OCI-LY7 (cell line): ENCODE data around the gene ZFAND4. TPM values are rescaled to one million over a fixed set of nuclear protein-coding genes. Genes with fewer than 3 reads are reported as not detected.
A peak's percentile ranks its signal among the peaks of the same experiment; 100 is the strongest.
"Not testable (repeated sequence)": the region's sequence is repeated elsewhere in the genome, so short reads cannot be mapped to it uniquely, and the experiment has no call there.

Experiments
- BruUV-seq: library from RNA; stranded (reverse); fragments of 400-500 nt; replicated peaks from 2 replicates; lab custom pipeline; 2021; lab: Mats Ljungman, UMichigan
- CTCF ChIA-PET: fragments of 300-600 bp; sonication (Branson Sonifier 250); formaldehyde crosslinking; loops from one replicate; lab custom pipeline; 2022; ENCODE audit warnings: antibody characterized with exemption; ENCODE audit not compliant: unreplicated experiment; lab: Charles Lee
- POLR2A ChIA-PET: fragments of 300-600 bp; sonication (Branson Sonifier 250); formaldehyde crosslinking; loops from one replicate; lab custom pipeline; 2022; ENCODE audit warnings: antibody characterized with exemption; lab: Charles Lee
- DNase-seq: peaks from one replicate; pipeline ENCODE4 v3.0.0-alpha.2; 2015; ENCODE audit warnings: low spot score
- H2AFZ ChIP-seq: fragments of 200-600 bp; sonication (generic), shearing (Covaris generic); 2 replicates; pipeline ENCODE4 v1.6.1; 2014; ENCODE audit warnings: mild to moderate bottlenecking, antibody characterized with exemption, low read length, moderate library complexity
- H3K27ac ChIP-seq: fragments of 200-600 bp; sonication (generic); 2 replicates; pipeline ENCODE4 v1.5.1; 2014; ENCODE audit warnings: mixed run types, low read depth, mild to moderate bottlenecking, moderate library complexity, low read length, inconsistent platforms; ENCODE audit not compliant: poor library complexity, severe bottlenecking
- H3K36me3 ChIP-seq: fragments of 200-600 bp; sonication (generic); 2 replicates; pipeline ENCODE4 v1.6.1; 2014; ENCODE audit warnings: mild to moderate bottlenecking, antibody characterized with exemption, low read length, moderate library complexity, mixed read lengths; ENCODE audit not compliant: insufficient read depth
- H3K4me1 ChIP-seq: fragments of 200-600 bp; sonication (generic); 2 replicates; pipeline ENCODE4 v1.5.1; 2014; ENCODE audit warnings: mild to moderate bottlenecking, low read length; ENCODE audit not compliant: insufficient read depth, poor library complexity, severe bottlenecking
- H3K4me2 ChIP-seq: fragments of 200-600 bp; sonication (generic); 2 replicates; pipeline ENCODE4 v1.6.1; 2014; ENCODE audit warnings: mild to moderate bottlenecking, low read length
- H3K4me3 ChIP-seq: fragments of 200-600 bp; sonication (generic); 2 replicates; pipeline ENCODE4 v1.5.1; 2014; ENCODE audit warnings: mild to moderate bottlenecking, low read depth, low read length; ENCODE audit not compliant: poor library complexity, severe bottlenecking
- H3K79me2 ChIP-seq: fragments of 200-600 bp; sonication (generic); 2 replicates; pipeline ENCODE4 v1.6.1; 2016; ENCODE audit warnings: low read depth, mild to moderate bottlenecking, low read length, moderate library complexity, mixed read lengths; ENCODE audit not compliant: insufficient read depth
- H3K9me2 ChIP-seq: fragments of 200-600 bp; sonication (generic); 2 replicates; pipeline ENCODE4 v1.6.1; 2016; ENCODE audit warnings: mild to moderate bottlenecking, low read length, mixed read lengths; ENCODE audit not compliant: insufficient read depth
- H3K9me3 ChIP-seq: fragments of 200-600 bp; sonication (generic); 2 replicates; pipeline ENCODE4 v1.6.1; 2014; ENCODE audit warnings: mild to moderate bottlenecking, mixed run types, low read length, mixed read lengths
- H4K20me1 ChIP-seq: fragments of 200-600 bp; sonication (generic); 2 replicates; pipeline ENCODE4 v1.6.1; 2014; ENCODE audit warnings: mild to moderate bottlenecking, antibody characterized with exemption, low read length, moderate library complexity, mixed read lengths; ENCODE audit not compliant: insufficient read depth
- CTCF ChIP-seq: fragments of 200-600 bp; sonication (generic); conservative IDR thresholded peaks from 2 replicates; pipeline ENCODE4 v1.5.1; 2014; ENCODE audit warnings: mild to moderate bottlenecking, antibody characterized with exemption, low read length, moderate library complexity, mixed read lengths
- EZH2phosphoT487 ChIP-seq: fragments of 200-600 bp; sonication (generic); IDR thresholded peaks from 2 replicates; pipeline ENCODE4 v1.6.1; 2018; ENCODE audit warnings: low read depth, borderline replicate concordance, mild to moderate bottlenecking, mixed run types, antibody characterized with exemption, low read length, moderate library complexity, mixed read lengths
- intact Hi-C: fragments of 100-400 bp; cut with micrococcal nuclease; formaldehyde crosslinking; loops from one replicate; pipeline ENCODE4 v1.10.0; 2022; ENCODE audit not compliant: unreplicated experiment
- total RNA-seq, 2 experiments: library from RNA; depleted of rRNA in 1 of 2; stranded (reverse); fragments of >200 nt in 1 of 2; shearing (Covaris generic) in 1 of 2; gene quantifications; 2 replicates each; pipeline ENCODE4 v1.2.3, GENCODE V29; 2014 to 2022

The ZFAND4 gene
- total RNA-seq, 2 experiments from 2014 or later = 18.6 to 35.8 TPM

- Histone ChIP-seq H3K4me2 (peak overlapping the region; percentile 76), H4K20me1 (no peaks in the 10 kb centered on the region), H3K9me2 (no peaks in the 10 kb centered on the region), H3K36me3 (peaks cover 37% of the 10 kb centered on the region), H3K9me3 (peaks cover 6% of the 10 kb centered on the region; the same call in 1 of the 2 replicates), H3K4me1 (peaks cover 85% of the 10 kb centered on the region), H3K27ac (peak overlapping the region; percentile 83), H2AFZ (no peak overlapping the region; the same call in 1 of the 2 replicates), H3K4me3 (no peak overlapping the region), H3K79me2 (peaks cover 83% of the 10 kb centered on the region)
- TF ChIP-seq CTCF = no peak
- no peak for TF ChIP-seq EZH2phosphoT487
- CTCF ChIA-PET = no interaction called here
- POLR2A ChIA-PET = interaction anchor here (0.6 to 3.5 kb wide), 3 partner anchors 15 to 21 kb away, joined by 3 to 29 read pairs (median 4); partner anchors contain the start of gene ZFAND4
- no peak for DNase-seq
- BruUV-seq = no TSS peak
- intact Hi-C loops = no loop called here
These were observed 17.4 kb downstream of the ZFAND4 start for GRCh38 chr10:45655219-45655618.

- Histone ChIP-seq H3K27ac (peak overlapping the region; percentile 83), H3K4me3 (peak overlapping the region; percentile 51), H3K79me2 (peaks cover 82% of the 10 kb centered on the region), H3K4me2 (peak overlapping the region; percentile 76), H3K36me3 (peaks cover 37% of the 10 kb centered on the region), H2AFZ (peak overlapping the region; percentile 65; the same call in 1 of the 2 replicates), H3K4me1 (peaks cover 81% of the 10 kb centered on the region)
- intact Hi-C loops = loop anchor here (5.0 kb wide), 1 partner anchor 282 kb away; the partner anchor contains the start of gene ALOX5
- H4K20me1 ChIP-seq, H3K9me3 ChIP-seq, DNase-seq, BruUV-seq, H3K9me2 ChIP-seq: not testable (repeated sequence)
- POLR2A ChIA-PET = interaction anchor here (0.6 to 3.5 kb wide), 9 partner anchors 9 to 247 kb away, joined by 3 to 29 read pairs (median 4); partner anchors contain the start of gene ZFAND4
- CTCF ChIA-PET = interaction anchor here (0.6 kb wide), 1 partner anchor 833 kb away, joined by 5 read pairs; no protein-coding TSS in a partner anchor
These were observed 17.8 kb downstream of the ZFAND4 start for GRCh38 chr10:45654753-45655141.

- CTCF ChIA-PET = interaction anchor here (1.1 kb wide), 1 partner anchor 9 kb away, joined by 3 read pairs; no protein-coding TSS in a partner anchor
- intact Hi-C loops = loop anchor here (1.0 to 5.0 kb wide), 3 partner anchors 8 to 281 kb away; partner anchors contain the start of gene ALOX5
- H2AFZ ChIP-seq = peak overlapping the region; percentile 65
- H4K20me1 ChIP-seq = no peaks in the 10 kb centered on the region
- peaks cover 42% of the 10 kb centered on the region for H3K36me3 ChIP-seq
- peak overlapping the region; percentile 51 for H3K4me3 ChIP-seq
- TF ChIP-seq CTCF = no peak
- no peak for TF ChIP-seq EZH2phosphoT487
- peak overlapping the region; percentile 76 for H3K4me2 ChIP-seq
- no TSS peak for BruUV-seq
- H3K9me3 ChIP-seq = peaks cover 6% of the 10 kb centered on the region; the same call in 1 of the 2 replicates
- POLR2A ChIA-PET = interaction anchor here (0.6 to 3.5 kb wide), 11 partner anchors 10 to 347 kb away, joined by 3 to 29 read pairs (median 4); partner anchors contain the start of gene ZFAND4
- H3K4me1 ChIP-seq = peaks cover 68% of the 10 kb centered on the region
- H3K27ac ChIP-seq = peak overlapping the region; percentile 83
- no peaks in the 10 kb centered on the region for H3K9me2 ChIP-seq
- H3K79me2 ChIP-seq = peaks cover 69% of the 10 kb centered on the region
- peak; percentile 53 for DNase-seq
These were observed 19.1 kb downstream of the ZFAND4 start for GRCh38 chr10:45653454-45653853.
